HG02623 (cell line): ENCODE results near the gene NSUN2.
"Not testable (repeated sequence)": the region's sequence is repeated elsewhere in the genome, so short reads cannot be mapped to it uniquely, and the experiment has no call there.

Experiments
- ATAC-seq: cut with Tn5 transposase; IDR thresholded peaks from one replicate; pipeline ENCODE4 v1.9.1; 2021; ENCODE audit warnings: moderate library complexity; ENCODE audit not compliant: unreplicated experiment

Gene NSUN2

DNA sequence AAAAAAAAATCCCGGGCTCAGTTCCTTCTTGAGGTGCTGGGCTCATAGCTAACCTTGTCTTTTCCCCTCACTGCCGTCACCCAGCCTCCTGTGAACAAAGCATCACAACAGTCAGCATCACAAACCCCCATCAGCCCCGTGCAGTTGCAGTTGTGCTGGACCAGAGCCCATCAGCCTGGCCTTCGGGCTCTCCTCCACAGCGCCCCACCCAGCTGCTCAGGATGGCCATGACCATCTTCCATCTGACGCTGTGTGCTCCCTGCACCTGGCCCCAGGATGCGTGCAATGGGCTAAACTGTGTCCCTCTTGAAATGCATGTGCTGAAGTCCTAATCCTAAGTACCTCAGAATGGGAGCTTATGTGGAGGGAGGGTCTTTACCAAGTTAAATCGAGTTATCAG, 48.1 kb downstream of the NSUN2 start:
- no peak for ATAC-seq

DNA sequence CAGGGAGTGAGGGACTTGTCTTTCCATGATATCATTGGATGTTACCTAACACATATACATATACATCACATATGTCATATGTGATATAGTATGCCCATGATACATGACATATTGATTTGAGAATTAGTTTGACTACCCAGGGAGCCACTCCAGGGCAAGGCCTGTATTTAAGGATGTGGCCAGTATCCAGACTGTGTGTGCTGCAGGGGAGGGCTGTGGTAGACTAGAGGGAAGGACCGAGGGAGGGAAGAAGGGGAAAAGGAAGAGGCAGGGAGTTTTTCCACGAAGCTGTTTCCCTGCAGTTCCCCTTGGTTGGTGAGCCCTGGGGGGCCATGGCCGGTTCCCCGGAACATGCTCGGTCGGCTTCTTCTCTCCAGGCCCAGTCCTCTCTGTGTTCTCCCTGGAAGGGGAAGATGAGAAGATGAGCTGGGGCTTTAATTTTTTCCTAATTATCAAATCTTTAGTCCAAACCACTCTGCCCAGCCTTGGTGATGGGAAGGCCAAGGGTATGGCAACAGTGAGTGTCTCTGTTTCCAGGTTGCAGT, 48.7 kb downstream of the NSUN2 start:
- ATAC-seq = no peak

DNA sequence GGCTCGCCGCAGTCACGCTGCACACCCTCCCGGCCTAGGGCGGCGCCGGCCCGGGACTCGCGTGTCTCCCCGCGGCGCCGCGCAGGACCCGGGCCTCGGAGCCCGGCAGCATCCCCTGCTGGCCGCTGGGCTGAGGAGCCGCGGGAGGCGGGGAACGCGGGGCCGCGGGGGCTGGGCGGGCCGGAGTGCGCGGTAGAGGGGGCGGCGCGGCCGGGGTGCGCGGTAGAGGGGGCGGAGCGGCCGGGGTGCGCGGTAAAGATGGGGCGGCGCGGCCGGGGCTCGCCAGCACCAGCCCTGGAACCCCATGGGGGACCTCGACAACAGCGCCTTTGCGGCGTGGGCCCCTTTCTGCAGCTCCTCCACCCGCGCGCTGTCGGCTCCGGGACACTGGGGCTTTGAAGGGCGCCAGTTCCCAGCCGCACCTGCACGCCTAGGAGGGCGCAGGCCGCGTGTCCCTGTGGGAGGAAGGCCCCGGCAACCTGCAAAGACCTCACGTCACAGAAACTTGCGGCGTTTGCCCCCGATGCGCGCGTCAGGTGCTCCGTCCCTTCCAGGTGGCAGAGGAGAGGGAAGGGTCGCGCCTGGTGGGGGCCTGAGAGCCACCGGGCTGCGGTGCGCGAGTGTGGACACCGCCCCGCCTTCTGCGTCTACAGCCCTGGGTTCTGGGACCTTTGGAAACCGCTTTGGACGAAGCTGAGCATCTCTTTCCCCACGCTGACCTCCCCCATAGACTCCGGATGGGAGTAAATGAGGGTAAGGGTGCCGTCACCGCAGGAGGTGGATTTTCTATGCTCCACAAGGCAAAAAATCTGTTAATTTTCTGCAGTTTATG, 49.6 kb downstream of the NSUN2 start:
- no peak for ATAC-seq

GRCh38 chr5:6582507-6583048, 50.3 kb downstream of the NSUN2 start:
- no peak for ATAC-seq

DNA sequence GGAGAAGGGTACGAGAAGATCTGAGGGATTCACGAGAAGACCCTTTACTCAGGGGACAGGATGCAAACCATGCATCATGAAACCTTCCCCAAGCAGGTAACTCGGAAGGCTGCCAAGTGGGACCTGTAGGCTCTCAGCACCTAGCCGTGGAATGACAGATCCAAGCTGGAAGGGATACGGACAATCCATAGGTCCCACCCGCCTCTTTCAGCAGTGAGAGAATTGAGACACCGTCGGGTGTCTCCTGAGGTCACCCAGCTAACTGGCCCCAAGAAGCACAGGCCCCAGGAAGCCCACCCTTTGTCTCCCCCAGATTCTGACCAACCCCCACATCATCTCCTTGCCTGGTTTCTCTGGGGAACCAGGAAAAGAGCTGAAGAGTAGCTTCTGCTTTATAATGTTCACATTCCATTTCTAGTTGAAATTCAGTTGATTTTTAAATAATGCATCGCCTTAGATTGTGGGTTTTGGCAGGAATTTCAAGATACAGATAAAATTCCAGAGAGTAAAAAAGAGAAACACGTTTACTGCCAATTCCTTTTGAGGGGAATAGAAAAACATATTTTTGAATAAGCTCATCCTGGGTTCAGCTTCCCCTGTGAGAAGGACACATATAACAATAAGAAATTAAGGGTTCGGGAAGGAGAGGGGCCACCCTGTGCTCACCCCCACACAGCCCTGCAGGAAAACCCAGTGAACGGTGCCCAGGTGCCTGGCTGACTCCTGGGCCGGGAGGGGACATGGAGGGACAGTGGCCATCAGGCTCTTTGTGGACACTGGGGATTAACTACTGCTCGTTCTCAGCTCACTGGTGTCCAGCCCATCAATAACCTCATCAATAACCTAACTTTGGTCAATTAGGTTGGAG, 51.1 kb downstream of the NSUN2 start:
- ATAC-seq = no peak

DNA sequence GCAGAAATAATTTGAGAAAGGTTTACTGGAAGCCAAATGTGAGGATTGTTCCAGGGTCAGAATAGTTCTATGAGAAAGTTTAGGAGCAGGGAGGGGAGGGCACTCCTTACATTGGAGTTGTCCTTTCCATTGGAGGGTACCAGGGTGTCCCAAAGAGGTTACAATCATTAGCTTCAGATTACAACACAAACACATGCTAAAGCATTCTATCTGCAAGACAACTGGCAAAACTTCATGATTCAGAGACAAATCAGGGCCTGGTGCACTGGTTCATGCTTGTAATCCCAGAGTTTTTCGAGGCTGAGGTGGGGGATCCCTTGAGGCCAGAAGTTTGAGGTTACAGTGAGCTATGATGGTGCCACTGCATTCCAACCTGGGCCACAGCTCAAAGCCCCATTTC, 51.8 kb downstream of the NSUN2 start:
- no peak for ATAC-seq

- no peak for ATAC-seq
These were observed 53.3 kb downstream of the NSUN2 start for GRCh38 chr5:6579535-6579934.

- ATAC-seq = no peak
These were observed 54.0 kb downstream of the NSUN2 start for GRCh38 chr5:6578676-6579343.

DNA sequence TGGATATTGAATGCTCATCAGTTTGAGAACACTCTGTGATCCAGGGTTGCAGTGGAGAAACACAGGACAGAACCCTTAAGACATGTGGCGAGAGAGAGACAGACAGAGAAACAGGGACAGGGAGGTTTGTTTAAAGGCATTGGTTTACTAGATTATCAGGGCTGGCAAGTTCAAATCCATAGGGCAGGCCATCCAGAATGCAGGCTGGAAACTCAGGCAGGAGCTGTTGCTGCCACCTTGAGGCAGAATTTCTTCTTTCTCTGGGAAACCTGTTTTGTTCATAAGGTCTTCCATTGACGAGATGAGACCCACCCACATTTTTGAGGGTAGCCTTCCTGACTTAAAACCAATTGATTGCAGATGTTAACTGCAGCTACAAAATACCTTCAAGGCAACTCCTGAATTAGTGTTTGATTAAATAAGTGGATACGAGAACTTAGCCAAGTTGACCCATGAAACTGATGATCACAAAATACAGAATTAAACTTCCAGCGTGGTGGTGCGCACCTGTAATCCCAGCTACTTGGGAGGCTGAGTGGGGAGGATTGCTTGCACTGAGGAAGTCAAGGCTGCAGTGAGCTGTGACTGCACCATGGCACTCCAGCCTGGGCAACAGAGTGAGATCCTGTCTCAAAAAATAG, 55.9 kb downstream of the NSUN2 start:
- ATAC-seq = no peak

- no peak for ATAC-seq
These were observed 58.2 kb downstream of the NSUN2 start for GRCh38 chr5:6574537-6575245.

- ATAC-seq = no peak
These were observed 58.7 kb downstream of the NSUN2 start for GRCh38 chr5:6574111-6574510.

DNA sequence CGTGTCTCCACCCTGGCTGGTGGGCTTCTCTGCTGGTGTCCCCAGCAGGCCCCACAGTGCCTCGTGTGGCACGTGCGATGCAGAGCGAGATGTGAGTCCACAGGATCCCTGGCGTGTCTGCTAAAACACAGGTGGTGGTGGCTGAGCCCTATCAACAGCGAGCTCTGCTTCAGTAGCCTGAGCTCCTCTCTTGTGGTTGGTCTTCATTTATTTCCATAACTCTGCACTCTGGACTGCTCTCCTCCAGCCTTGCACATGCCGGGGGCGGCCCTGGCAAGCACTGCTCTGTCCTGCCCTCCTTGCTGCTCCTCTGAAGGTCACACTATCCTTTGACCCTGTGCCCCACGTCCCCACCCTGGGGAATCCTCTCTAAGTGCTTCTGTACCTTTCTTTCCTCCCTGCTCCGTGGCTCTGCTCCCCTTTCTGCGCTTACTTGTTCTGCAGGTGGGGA, 59.2 kb downstream of the NSUN2 start:
- no peak for ATAC-seq

GRCh38 chr5:6572825-6573380, 59.9 kb downstream of the NSUN2 start:
- ATAC-seq = no peak

DNA sequence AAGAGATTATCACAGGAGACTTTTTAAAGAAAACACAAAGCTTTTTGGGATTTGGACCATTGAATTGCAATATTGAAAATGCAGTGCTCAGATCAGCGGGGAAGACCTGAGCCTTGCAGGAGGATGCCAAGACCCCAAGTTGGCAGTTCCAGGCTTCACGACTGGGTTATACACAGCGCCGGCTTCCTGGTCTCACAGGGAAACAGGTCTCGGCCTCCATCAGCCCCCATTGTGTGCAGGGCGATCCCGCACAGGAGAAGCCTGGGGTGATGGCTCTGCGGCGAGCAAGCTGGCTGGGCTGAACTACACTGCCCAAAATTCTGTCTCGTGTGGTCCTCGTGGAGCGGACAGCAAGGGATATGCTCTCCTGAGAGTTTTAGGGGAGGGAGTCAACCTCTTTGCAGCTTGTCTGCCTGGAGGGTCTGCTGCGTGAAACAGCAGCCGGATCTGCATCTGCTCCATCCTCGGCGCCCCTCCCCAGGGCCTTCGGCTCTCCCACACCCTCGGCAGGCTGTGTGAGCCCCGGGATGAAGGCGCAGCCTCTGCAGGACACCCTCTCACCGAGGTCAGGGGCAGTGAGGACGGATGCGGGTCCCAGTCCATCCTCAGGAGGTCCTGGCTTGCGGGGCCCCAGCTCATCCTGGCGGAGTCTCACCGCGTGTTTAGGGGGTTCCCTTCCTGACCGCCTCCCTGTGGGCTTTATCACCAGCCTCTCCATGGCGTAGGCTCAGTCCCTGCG, 60.6 kb downstream of the NSUN2 start:
- ATAC-seq = no peak

DNA sequence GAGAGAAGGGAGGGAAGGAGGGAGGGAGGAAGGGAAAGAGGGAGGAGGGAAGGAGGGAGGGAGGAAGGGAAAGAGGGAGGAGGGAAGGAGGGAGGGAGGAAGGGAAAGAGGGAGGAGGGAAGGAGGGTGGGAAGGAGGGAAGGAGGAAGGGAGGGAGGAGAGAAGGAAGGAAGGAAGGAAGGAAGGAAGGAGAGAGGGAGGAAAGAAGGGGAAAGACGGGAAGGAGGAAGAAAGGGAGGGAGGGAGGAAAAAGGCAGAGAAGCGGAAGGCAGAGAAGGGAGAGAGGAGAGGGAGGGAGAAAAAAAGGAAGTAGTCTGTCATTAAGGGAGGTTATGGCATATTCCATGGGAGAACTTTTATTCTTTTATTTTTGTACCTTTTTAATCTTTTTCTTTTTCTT, 61.2 kb downstream of the NSUN2 start:
- not testable (repeated sequence) for ATAC-seq

- ATAC-seq = no peak
These were observed 62.3 kb downstream of the NSUN2 start for GRCh38 chr5:6570530-6570929.

DNA sequence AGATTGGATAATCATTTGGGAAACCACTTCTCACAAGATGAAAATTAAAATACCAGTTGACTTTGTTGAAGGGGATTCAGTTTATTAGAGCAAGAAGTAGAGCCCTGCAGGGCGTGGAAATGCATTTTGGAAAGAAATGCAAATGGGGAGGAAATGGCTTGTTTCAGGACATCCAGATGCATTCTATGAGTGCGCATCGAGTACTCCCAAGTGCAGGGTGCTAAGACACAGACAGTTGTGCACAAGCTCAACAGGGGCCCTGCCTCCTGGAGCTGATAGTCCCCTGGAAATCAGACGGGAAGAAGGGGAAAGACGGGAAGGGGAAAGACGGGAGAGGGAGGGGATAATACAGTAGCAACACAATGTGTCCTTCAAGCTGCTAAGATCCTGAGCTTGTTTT, 64.0 kb downstream of the NSUN2 start:
- no peak for ATAC-seq

DNA sequence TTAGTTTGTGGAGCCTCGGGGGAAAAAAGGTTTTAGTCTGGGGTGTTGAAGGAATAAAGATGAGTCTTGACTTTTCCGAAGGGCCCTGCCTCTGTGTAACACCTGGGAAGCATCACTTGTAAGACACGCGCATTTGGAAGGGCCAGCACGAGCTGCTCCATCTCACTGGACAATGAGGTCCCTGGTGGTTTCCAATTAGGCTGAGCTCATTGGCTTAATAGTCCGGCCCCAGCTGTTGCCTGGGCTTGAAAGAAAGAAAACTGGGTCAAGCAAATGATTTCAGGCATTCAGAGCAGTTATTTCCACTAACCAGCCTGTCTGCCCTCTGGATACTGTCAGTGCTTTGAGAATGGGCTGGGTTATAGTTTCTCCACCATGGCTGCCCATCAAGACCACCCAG, 64.5 kb downstream of the NSUN2 start:
- ATAC-seq = no peak

DNA sequence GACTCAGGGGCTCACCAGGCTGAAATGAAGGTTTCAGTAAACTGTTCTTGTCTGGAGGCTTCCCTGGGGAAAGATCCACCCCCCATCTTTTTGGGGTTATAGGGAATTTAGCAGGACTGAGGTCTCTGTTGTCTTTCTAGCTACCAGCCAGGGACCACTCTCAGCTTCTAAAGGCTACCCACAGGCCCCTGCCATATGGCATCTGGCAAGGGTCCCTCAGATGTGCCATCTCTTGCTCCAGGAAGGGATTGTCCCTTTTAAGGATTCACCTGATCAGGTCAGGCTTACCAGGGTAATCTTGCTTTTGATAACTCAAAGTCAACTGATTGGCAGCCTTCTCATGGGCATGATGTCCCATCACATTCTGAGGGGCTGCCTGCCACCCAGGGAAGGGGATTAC, 65.0 kb downstream of the NSUN2 start:
- ATAC-seq = no peak
